SK-N-SH (cell line): ENCODE results near the gene DDAH1. TPM values are rescaled to one million over a fixed set of nuclear protein-coding genes. Genes with fewer than 3 reads are reported as not detected.
A peak's percentile ranks its signal among the peaks of the same experiment; 100 is the strongest.

Source experiments
- CTCF ChIA-PET: fragments of 300-600, 350-600 bp; formaldehyde crosslinking; extraction: SDS; loops from one replicate; lab custom pipeline; 2021; lab: Yijun Ruan, JAX
- POLR2A ChIA-PET: fragments of 350-600 bp; sonication (Branson Sonifier 250); formaldehyde crosslinking; extraction: SDS; loops from one replicate; lab custom pipeline; 2020; ENCODE audit warnings: antibody characterized with exemption, inconsistent platforms; lab: Yijun Ruan, JAX
- DNase-seq: peaks from one replicate; pipeline ENCODE4 v3.0.0; 2012
- H2AFZ ChIP-seq: fragments of 200-600 bp; sonication (generic); 2 replicates; pipeline ENCODE4 v1.8.1; 2016; ENCODE audit warnings: antibody characterized with exemption, mild to moderate bottlenecking, low read depth
- H3F3A ChIP-seq: fragments of 200-600 bp; sonication (generic); replicated peaks from 2 replicates; pipeline ENCODE3; 2016; ENCODE audit warnings: antibody characterized with exemption, mild to moderate bottlenecking; ENCODE audit not compliant: insufficient read depth
- H3K27ac ChIP-seq, 2 experiments: fragments of 200-500 bp in 1 of 2; fragments of 200-600 bp in 1 of 2; sonication (Bioruptor generic) in 1 of 2; sonication (generic), shearing (Covaris generic) in 1 of 2; 2 replicates each; pipeline versions ENCODE4 v1.5.1 to v1.6.1; 2014 to 2016; ENCODE audit warnings: low read depth in 2 of 2, inconsistent platforms in 1 of 2, low read length in 1 of 2, mild to moderate bottlenecking in 1 of 2, mixed read lengths in 1 of 2
- H3K27me3 ChIP-seq: fragments of 200-600 bp; sonication (generic), shearing (Covaris generic); 2 replicates; pipeline ENCODE4 v1.6.1; 2016; ENCODE audit warnings: mixed run types; ENCODE audit not compliant: insufficient read depth
- H3K36me3 ChIP-seq, 2 experiments: fragments of 200-500 bp in 1 of 2; fragments of 200-600 bp in 1 of 2; sonication (Bioruptor generic) in 1 of 2; sonication (generic) in 1 of 2; replicated peaks in 1 of 2; 2 replicates each; pipeline versions ENCODE3 to v1.5.1; 2014 to 2016; ENCODE audit warnings: low read length in 1 of 2, mild to moderate bottlenecking in 1 of 2; ENCODE audit not compliant: insufficient read depth in 2 of 2, control insufficient read depth in 1 of 2
- H3K4me1 ChIP-seq, 2 experiments: fragments of 200-500 bp in 1 of 2; fragments of 200-600 bp in 1 of 2; sonication (Bioruptor generic) in 1 of 2; sonication (generic), shearing (Covaris generic) in 1 of 2; 2 replicates each; pipeline versions ENCODE4 v1.5.1 to v1.6.1; 2014 to 2016; ENCODE audit warnings: low read depth in 1 of 2, low read length in 1 of 2, mixed run types in 1 of 2; ENCODE audit not compliant: insufficient read depth in 2 of 2, control insufficient read depth in 1 of 2
- H3K4me2 ChIP-seq: fragments of 200-600 bp; sonication (generic), shearing (Covaris generic); 2 replicates; pipeline ENCODE4 v1.6.1; 2017; ENCODE audit warnings: mixed run types
- H3K4me3 ChIP-seq, 2 experiments: fragments of 200-500 bp in 1 of 2; fragments of 200-600 bp in 1 of 2; sonication (Bioruptor generic) in 1 of 2; sonication (generic), shearing (Covaris generic) in 1 of 2; 2 replicates each; pipeline versions ENCODE4 v1.5.1 to v1.8.1; 2014 to 2016; ENCODE audit warnings: low read depth in 2 of 2, inconsistent platforms in 1 of 2, low read length in 1 of 2, mild to moderate bottlenecking in 1 of 2, mixed read lengths in 1 of 2, moderate library complexity in 1 of 2
- H3K79me2 ChIP-seq: fragments of 200-600 bp; sonication (generic); 2 replicates; pipeline ENCODE4 v1.8.1; 2017; ENCODE audit warnings: mild to moderate bottlenecking; ENCODE audit not compliant: insufficient read depth
- H3K9ac ChIP-seq: fragments of 200-600 bp; sonication (generic); 2 replicates; pipeline ENCODE4 v1.6.1; 2017; ENCODE audit warnings: mixed run types
- H3K9me2 ChIP-seq: fragments of 200-600 bp; sonication (generic); 2 replicates; pipeline ENCODE4 v1.6.1; 2017; ENCODE audit warnings: mixed run types
- H3K9me3 ChIP-seq: fragments of 200-600 bp; sonication (generic); 2 replicates; pipeline ENCODE4 v1.6.1; 2017; ENCODE audit warnings: mixed run types, mild to moderate bottlenecking, moderate library complexity
- H4K20me1 ChIP-seq: fragments of 200-600 bp; sonication (generic); 2 replicates; pipeline ENCODE4 v1.6.1; 2017; ENCODE audit warnings: mild to moderate bottlenecking, mixed run types; ENCODE audit not compliant: insufficient read depth
- ELF1 ChIP-seq: IDR thresholded peaks from 2 replicates; pipeline ENCODE4 v1.4.0; 2012
- EP300 ChIP-seq, 2 experiments: IDR thresholded peaks; 2 replicates each; pipeline versions ENCODE4 v1.4.0 to v1.6.1; 2012; ENCODE audit warnings: borderline replicate concordance in 1 of 2, low read depth in 1 of 2, low read length in 1 of 2
- EZH2phosphoT487 ChIP-seq: fragments of 200-600 bp; sonication (generic); IDR thresholded peaks from 2 replicates; pipeline ENCODE4 v1.6.1; 2017; ENCODE audit warnings: low read depth, mixed run types, mild to moderate bottlenecking, antibody characterized with exemption, moderate library complexity, borderline replicate concordance
- FOSL2 ChIP-seq: IDR thresholded peaks from 2 replicates; pipeline ENCODE4 v1.4.0; 2012; ENCODE audit warnings: low read depth, mild to moderate bottlenecking, moderate library complexity, borderline replicate concordance
- FOXM1 ChIP-seq: IDR thresholded peaks from 2 replicates; pipeline ENCODE4 v1.4.0; 2012; ENCODE audit warnings: low read depth, mild to moderate bottlenecking
- JUND ChIP-seq: IDR thresholded peaks from 2 replicates; pipeline ENCODE4 v1.4.0; 2012
- MAX ChIP-seq: IDR thresholded peaks from 2 replicates; pipeline ENCODE4 v1.4.0; 2012; ENCODE audit warnings: low read depth
- NFIC ChIP-seq: IDR thresholded peaks from 2 replicates; pipeline ENCODE4 v1.4.0; 2012; ENCODE audit warnings: borderline replicate concordance
- PBX3 ChIP-seq: IDR thresholded peaks from 2 replicates; pipeline ENCODE4; 2012
- POLR2AphosphoS5 ChIP-seq: IDR thresholded peaks from 2 replicates; pipeline ENCODE4 v1.6.1; 2012; ENCODE audit warnings: low read depth, low read length
- RAD21 ChIP-seq: IDR thresholded peaks from 2 replicates; pipeline ENCODE4 v1.6.1; 2012; ENCODE audit warnings: mild to moderate bottlenecking, low read length
- REST ChIP-seq: IDR thresholded peaks from 2 replicates; pipeline ENCODE4 v1.6.1; 2012; ENCODE audit warnings: mild to moderate bottlenecking, low read depth, low read length, moderate library complexity
- SIN3A ChIP-seq: IDR thresholded peaks from 2 replicates; pipeline ENCODE4 v1.6.1; 2012; ENCODE audit warnings: low read depth, mild to moderate bottlenecking, low read length, moderate library complexity, borderline replicate concordance
- TCF12 ChIP-seq: IDR thresholded peaks from 2 replicates; pipeline ENCODE4 v1.4.0; 2012
- TEAD4 ChIP-seq: IDR thresholded peaks from 2 replicates; pipeline ENCODE4 v1.4.0; 2012; ENCODE audit warnings: mild to moderate bottlenecking, borderline replicate concordance; ENCODE audit not compliant: insufficient read depth
- USF1 ChIP-seq: IDR thresholded peaks from 2 replicates; pipeline ENCODE4 v1.4.0; 2012; ENCODE audit warnings: low read depth, borderline replicate concordance
- WGBS: methylation state at CpG from one replicate; pipeline ENCODE4 v1.1.6; 2017; ENCODE audit warnings: low lambda C conversion rate; 5-methylcytosine and 5-hydroxymethylcytosine counted together
- polyA plus RNA-seq, 3 experiments: library from polyadenylated mRNA; depleted of rRNA; stranded (reverse); fragments of >200 nt; gene quantifications; 2 replicates each; pipeline ENCODE4 v1.2.3, GENCODE V29; 2012

The DDAH1 gene
- polyA plus RNA-seq, 1 of the 3 experiments (the other 2 are of a cell fraction): 64.3 TPM

- H3K4me2 ChIP-seq: peak overlapping the region; percentile 62
- TF ChIP-seq POLR2AphosphoS5 (peak; percentile 10; the same call in 1 of the 2 replicates), NFIC (peak; percentile 77), TCF12 (peak; percentile 90), FOXM1 (no peak), JUND (peak; percentile 60), MAX (0 out of 2 replicates have a peak, but pooled peaks have one; percentile 19), RAD21 (no peak), ELF1 (no peak), EP300 (IDR thresholded peaks at IDR 0.05; ENCODE audit: borderline replicate concordance in 1 of 2, low read depth in 1 of 2, low read length in 1 of 2) (peak in 1 of 2 experiments; percentile 82; a peak in 1 of 4 replicates), PBX3 (peak; percentile 81), EZH2phosphoT487 (no peak), SIN3A (no peak), FOSL2 (peak; percentile 73; the same call in 1 of the 2 replicates), USF1 (no peak), REST (0 out of 2 replicates have a peak, but pooled peaks have one; percentile 26), TEAD4 (peak; percentile 60)
- no peaks in the 10 kb centered on the region for H3K9me2 ChIP-seq
- peaks cover 46% of the 10 kb centered on the region for H3F3A ChIP-seq
- H3K79me2 ChIP-seq: peaks cover 71% of the 10 kb centered on the region
- ChIA-PET CTCF (interaction anchor here (0.7 to 3.3 kb wide), 3 partner anchors 91 to 523 kb away, joined by 3 to 30 read pairs (median 3); no protein-coding TSS in a partner anchor), POLR2A (no interaction called here)
- H3K4me3 ChIP-seq: no peak overlapping the region; a peak in 1 of 4 replicates
- H4K20me1 ChIP-seq: no peaks in the 10 kb centered on the region
- no peaks in the 10 kb centered on the region for H3K27me3 ChIP-seq
- peaks cover 33 to 40% of the 10 kb centered on the region in 2 experiments for H3K4me1 ChIP-seq
- WGBS: 25% methylated on average over 6 of the region's 6 CpGs
- H3K36me3 ChIP-seq: peaks cover 8 to 21% of the 10 kb centered on the region in 2 experiments
- H3K9me3 ChIP-seq: peaks cover 2% of the 10 kb centered on the region; the same call in 1 of the 2 replicates
- H3K27ac ChIP-seq: peak overlapping the region; percentile 78 to 99
- no peak for DNase-seq
- no peak overlapping the region for H2AFZ ChIP-seq
- peak overlapping the region; percentile 36; the same call in 1 of the 2 replicates for H3K9ac ChIP-seq
Observed at GRCh38 chr1:85495556-85495955, 30.6 kb upstream of the DDAH1 start.
